KBM-7 (cell line): ENCODE results near the gene CCN5.
A peak's percentile ranks its signal among the peaks of the same experiment; 100 is the strongest.

Source experiments
- DNase-seq: peaks from one replicate; pipeline ENCODE4 v3.0.0-alpha.2; 2015
- in situ Hi-C: fragments of 300-500 bp; cut with MboI; formaldehyde crosslinking; loops from 2 replicates; pipeline ENCODE4 v1.14.3; 2020; ENCODE audit warnings: low sequenced_read_pairs, low pct_unique_long_range_greater_than_20kb, mixed read lengths

The CCN5 gene

GRCh38 chr20:44728801-44729443, 13.8 kb downstream of the CCN5 start:
- no peak for DNase-seq
- in situ Hi-C loops = no loop called here

- in situ Hi-C loops = no loop called here
- no peak for DNase-seq
Measured at GRCh38 chr20:44730441-44730840, 15.3 kb downstream of the CCN5 start.

DNA sequence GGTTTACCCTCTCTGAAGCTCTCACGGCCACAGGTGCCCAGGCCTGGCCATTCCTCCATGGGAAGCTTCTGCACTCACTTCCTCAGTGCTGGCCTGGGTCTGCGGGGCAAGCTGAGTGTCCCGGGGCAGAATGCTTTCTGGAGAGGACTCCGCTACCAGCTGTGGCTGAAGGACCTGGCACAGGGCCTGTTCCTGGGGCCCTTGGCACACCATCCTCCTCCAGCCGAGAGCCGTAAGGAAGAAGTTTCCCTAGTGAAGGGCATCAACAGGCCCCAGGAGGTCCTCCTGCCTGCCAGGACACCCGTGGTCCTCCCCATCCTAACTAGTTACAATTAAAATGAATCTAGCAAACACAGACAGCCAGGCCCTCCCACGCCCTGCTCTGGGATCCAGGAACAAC, 16.5 kb downstream of the CCN5 start:
- DNase-seq = no peak
- in situ Hi-C loops = no loop called here

DNA sequence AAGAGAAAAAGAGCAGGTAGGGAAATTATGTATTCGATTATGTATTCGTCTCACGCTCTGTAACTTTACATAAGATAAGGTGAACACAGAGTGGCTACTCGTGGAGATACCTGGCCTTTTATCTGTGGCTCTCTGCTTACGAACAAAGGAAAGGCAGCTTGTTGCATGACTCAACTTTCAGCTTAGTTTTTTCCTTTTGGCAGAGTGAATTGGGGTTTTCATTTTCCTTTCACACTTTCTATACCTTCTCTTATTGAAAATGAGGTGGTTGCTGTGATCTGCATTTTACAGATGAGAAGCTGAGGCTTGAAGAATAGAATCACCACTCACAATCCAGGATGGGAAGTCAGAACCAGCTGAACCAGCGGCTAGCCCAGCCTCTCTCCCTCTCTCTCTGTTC, 17.2 kb downstream of the CCN5 start:
- no peak for DNase-seq
- in situ Hi-C loops = no loop called here

GRCh38 chr20:44733341-44734069, 18.3 kb downstream of the CCN5 start:
- peak; percentile 73 for DNase-seq
- in situ Hi-C loops = no loop called here

- no peak for DNase-seq
- in situ Hi-C loops = no loop called here
Measured at GRCh38 chr20:44734938-44735337, 19.8 kb downstream of the CCN5 start.

DNA sequence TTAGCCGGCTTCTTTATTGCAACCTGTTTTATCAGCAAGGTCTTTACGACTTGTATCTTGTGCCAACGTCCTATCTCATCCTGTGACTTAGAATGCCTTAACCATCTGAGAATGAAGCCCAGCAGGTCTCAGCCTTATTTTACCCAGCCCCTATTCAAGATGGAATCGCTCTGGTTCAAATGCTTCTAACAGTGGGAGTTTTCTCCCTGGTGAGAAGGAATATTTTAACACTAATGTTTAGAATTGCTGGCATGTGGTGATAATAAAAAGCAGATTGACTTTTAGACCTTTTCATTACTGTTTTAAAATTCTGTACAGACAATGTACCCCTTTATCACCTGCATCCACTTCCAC, 20.6 kb downstream of the CCN5 start:
- no peak for DNase-seq
- in situ Hi-C loops = no loop called here

- in situ Hi-C loops = no loop called here
Measured at GRCh38 chr20:44736170-44737021, 21.2 kb downstream of the CCN5 start.

GRCh38 chr20:44737116-44737515, 21.9 kb downstream of the CCN5 start:
- no peak for DNase-seq
- in situ Hi-C loops = no loop called here

More at GRCh38 chr20:44736170-44737021, 21.2 kb downstream of the CCN5 start:
- DNase-seq = peak; percentile 83

- in situ Hi-C loops = no loop called here
- peak; percentile 43 for DNase-seq
Measured at GRCh38 chr20:44738813-44739477, 23.8 kb downstream of the CCN5 start.

GRCh38 chr20:44739942-44740341, 24.8 kb downstream of the CCN5 start:
- in situ Hi-C loops = no loop called here
- DNase-seq = no peak

GRCh38 chr20:44742304-44743079, 27.3 kb downstream of the CCN5 start:
- no peak for DNase-seq
- in situ Hi-C loops = no loop called here

DNA sequence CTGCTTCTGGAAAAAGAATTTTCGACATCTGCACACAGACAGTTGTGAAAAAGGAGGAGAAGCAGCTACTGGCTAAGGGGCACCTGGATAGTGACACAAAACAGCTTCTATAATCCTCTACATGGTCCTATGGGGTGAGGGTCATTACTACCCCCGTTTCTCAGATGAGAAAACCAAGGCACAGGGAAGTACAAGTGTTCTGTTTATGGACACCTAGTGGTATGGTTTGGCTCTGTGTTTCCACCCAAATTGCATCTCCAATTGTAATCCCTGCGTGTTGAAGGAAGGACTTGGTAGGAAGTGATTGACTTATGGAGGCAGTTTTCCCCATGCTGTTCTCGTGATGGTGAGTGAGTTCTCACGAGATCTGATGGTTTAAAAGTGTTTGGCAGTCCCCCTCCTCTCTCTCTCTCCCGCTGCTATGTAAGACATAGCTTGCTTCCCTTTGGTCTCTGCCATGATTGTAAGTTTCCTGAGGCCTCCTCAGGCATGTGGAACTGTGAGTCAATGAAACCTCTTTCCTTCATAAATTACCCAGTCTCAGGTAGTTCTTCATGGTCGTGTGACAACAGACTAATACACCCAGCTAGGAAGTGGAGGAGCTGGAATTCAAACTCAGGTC, 28.0 kb downstream of the CCN5 start:
- no peak for DNase-seq
- in situ Hi-C loops = no loop called here

- DNase-seq = no peak
- in situ Hi-C loops = no loop called here
Measured at GRCh38 chr20:44743916-44744655, 28.9 kb downstream of the CCN5 start.

DNA sequence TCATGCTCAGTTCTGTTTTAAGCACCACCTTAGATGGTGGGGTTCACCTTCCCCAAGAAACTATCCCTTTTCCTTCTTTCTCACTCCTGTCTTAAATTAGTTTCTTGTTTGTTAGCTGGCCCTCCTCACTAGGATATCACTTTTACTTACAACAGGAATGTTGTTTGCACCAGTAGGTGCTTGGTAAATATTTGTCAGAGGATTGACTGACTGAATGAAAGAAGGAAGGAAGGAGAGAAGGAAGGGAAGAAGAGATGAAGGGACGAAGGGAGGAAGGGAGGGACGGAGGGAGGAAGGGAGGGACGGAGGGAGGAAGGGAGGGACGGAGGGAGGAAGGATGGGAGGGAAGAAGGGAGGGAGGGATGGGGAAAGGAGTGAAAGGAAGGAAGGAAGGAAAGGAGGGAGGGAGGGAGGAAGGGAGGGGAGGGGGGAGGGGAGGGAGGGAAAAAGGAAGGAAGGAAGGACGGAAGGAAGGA, 30.0 kb downstream of the CCN5 start:
- no peak for DNase-seq
- in situ Hi-C loops = no loop called here

DNA sequence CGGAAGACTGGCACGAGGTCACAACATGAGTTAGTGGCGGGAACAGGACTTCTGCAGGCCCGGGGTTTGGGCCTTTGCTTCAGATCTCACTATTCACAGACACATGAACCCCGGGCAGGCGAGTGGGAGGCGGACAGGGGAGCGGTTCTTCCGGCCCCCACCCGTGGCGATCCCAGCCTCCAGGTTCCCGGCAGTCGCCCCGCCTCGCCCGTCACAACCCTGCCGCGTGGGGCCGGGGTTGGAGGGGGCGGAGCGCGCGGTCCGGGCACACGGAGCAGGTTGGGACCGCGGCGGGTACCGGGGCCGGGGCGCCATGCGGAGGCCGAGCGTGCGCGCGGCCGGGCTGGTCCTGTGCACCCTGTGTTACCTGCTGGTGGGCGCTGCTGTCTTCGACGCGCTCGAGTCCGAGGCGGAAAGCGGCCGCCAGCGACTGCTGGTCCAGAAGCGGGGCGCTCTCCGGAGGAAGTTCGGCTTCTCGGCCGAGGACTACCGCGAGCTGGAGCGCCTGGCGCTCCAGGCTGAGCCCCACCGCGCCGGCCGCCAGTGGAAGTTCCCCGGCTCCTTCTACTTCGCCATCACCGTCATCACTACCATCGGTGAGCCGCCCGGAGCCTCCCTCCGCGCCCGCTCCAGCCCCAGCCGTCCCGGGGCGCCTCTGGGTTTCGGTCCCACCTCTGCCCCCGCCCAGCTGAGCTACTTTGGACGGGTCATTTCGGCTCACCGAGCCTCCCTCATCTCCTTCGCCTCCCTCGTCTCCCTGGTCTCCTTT, 30.6 kb downstream of the CCN5 start, which contains the start of gene KCNK15:
KCNK15 (plus strand) TSS at position 268 of the 769 bp plus-strand sequence; CDS start at position 314, 46 bp downstream.
- in situ Hi-C loops = no loop called here

More for the DNA sequence above, 30.6 kb downstream of the CCN5 start, which contains the start of gene KCNK15:
- no peak for DNase-seq
